SKM-1 (cell line): ENCODE measurements around the gene TECPR2.

ENCODE experiments used
- DNase-seq: peaks from one replicate; lab custom pipeline; 2025; ENCODE audit not compliant: unreplicated experiment; lab: John Stamatoyannopoulos, UW

The TECPR2 gene

DNA sequence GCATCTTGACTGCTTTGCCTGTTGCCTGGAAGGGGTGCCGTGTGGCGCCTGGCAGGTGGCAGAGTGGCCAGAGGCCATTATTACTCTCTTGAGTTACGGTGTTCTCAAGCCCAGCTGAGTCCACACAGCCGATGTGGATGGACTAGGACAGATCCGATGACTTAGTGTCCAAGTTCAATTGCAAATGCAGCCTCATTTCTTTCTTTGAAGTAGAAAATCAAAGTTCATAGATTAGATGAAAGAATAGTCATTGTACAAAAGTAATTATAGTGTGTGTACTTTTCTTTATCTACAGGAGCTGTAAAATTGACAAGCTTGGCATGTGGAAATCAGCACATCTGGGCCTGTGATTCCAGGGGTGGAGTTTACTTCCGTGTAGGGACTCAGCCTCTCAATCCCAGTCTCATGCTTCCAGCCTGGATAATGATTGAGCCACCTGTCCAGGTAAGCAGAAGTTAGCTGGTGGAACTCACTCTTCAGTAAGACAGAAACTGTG, 102.2 kb downstream of the TECPR2 start:
- DNase-seq: no peak

- no peak for DNase-seq
These were observed 106.5 kb downstream of the TECPR2 start for GRCh38 chr14:102469261-102469660.

GRCh38 chr14:102471921-102472790, 109.4 kb downstream of the TECPR2 start:
- DNase-seq: no peak

GRCh38 chr14:102472791-102473150, 110.0 kb downstream of the TECPR2 start:
- no peak for DNase-seq

DNA sequence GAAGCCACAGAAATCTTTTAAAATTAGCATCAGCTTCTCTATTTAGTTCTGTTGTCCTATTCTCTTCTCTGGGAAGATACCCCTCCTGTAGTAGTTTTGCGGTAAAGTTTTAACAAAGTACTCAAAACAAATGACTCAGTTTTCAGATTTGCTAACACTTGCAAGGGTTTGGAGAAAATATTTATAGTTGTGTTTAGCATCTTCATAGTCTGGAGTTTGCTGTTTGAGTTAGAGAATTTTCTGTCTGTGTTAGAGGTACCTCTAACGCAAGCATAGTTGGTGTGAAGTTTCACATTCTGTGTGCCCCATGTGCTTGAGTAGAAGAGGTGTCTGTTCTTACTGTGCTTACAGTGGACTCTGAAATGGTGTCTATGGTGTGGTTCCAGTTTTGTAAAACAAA, 110.8 kb downstream of the TECPR2 start:
- DNase-seq: no peak

DNA sequence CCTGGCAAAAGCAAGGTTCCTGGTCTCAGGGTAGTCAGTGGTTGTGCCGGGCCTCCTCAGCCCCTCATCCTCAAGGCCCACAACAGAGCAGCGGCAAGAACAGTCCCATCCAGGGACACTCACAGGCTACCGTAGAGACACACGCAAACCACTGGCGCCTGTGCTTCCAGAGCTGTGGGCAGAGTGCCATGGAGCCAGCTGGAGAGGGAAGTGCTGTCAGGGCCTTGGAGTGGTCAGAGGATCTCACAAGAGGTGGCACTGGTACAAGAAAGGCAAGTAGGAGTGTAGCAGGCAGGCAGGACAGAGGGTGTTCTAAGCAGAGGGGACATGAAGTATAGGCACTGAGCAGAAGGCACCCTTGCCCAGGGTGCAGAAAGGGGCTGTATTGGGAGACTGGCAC, 112.2 kb downstream of the TECPR2 start:
- DNase-seq: no peak

DNA sequence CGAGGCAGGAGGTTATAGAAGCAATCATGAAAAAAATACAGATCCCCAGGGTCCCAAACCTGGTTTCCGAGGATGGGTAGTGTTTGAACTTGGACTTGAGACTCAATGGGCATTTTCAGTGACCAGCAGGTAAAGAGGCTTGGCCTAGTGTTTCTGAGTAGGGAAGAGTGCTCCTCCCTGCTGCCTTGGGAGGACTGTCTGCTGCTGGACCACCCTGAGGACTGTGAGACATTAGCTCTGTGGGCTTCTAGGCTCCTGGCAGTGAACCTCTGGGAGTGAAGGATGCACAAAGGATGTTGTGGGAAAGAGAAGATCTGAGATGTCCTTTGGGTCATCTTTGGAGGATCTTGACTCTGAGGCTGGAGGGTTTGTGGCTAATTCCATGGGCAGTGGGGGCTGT, 116.4 kb downstream of the TECPR2 start:
- DNase-seq: no peak

DNA sequence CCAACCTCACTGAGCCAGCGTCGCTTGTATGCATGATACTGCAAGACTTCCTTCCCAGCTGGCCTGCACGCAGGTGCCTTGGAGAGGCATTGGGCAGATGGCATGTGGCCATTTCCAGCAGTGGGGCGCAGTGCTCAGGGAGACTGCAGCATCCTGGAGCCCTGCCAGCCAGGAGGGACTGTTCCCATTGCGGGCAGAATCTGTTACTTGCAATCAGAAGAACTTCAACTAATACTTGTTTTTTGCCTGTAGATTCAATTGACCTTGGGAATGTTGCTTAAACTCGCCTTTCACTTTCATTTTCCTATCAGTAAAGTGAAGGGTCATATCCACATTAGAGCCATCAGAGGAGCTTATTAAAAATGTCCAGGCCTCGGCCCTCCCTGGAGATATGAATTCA, 117.0 kb downstream of the TECPR2 start:
- no peak for DNase-seq

GRCh38 chr14:102481371-102481770, 118.6 kb downstream of the TECPR2 start:
- DNase-seq: no peak

GRCh38 chr14:102481791-102482238, 119.1 kb downstream of the TECPR2 start:
- DNase-seq: no peak

- no peak for DNase-seq
These were observed 121.6 kb downstream of the TECPR2 start for GRCh38 chr14:102484316-102484715.

GRCh38 chr14:102485693-102486512, 123.2 kb downstream of the TECPR2 start:
- DNase-seq: no peak

DNA sequence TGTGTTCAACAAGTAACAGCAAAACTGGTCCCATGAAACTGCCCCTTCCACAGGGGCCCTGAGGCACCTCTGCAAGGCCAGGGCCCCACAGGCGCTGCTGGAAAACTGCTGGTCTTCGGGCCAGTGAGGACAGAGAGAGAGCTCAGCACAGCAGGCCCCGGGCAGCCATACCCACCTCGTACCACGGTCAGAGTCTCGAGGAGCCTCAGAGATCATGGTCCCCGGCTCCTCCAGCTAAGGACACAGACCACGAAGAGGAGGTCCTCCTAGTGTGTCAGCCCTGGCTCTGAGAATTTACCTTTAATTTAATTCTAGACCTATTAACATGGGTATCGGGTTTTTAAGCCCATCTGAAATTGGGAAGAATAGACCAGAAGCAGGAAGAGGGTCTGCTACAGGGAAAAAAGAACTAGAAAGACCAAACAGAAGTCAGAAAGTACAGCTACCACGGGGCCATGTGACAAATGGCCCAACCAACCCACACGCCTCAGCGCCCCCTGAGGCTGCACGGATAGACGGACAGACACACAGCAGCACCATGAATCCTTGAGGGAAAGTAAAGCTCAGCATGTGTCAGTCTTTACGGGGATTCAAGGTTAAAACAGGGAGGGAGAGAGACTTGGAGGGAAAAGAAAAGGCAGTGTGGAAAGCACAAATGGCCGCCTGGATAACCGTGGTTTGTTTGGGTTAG, 123.9 kb downstream of the TECPR2 start:
- DNase-seq: no peak

- no peak for DNase-seq
These were observed 124.5 kb downstream of the TECPR2 start for GRCh38 chr14:102487204-102487577.

DNA sequence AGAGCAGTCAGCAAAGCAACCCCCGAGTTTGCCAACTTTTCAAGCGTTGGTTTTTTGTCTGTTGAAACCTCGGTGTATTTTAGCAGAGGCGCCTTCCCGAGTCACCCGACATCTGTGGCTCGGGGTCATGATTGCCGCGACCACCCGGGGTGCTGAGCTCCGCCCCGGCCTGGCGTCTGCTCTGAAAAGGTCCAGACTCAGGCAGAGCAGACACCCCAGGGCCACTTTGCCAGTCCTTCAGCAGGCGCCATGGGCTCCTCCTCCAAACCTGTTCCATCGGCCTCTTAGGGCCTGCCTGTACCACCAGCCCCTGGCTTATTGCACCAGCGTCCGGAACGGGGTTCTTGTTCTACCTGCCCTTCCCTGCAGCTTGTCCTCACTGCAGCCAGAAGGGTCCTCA, 127.7 kb downstream of the TECPR2 start:
- DNase-seq: no peak

- no peak for DNase-seq
These were observed 128.6 kb downstream of the TECPR2 start for GRCh38 chr14:102491366-102491765.

GRCh38 chr14:102491786-102492530, 129.2 kb downstream of the TECPR2 start:
- no peak for DNase-seq

DNA sequence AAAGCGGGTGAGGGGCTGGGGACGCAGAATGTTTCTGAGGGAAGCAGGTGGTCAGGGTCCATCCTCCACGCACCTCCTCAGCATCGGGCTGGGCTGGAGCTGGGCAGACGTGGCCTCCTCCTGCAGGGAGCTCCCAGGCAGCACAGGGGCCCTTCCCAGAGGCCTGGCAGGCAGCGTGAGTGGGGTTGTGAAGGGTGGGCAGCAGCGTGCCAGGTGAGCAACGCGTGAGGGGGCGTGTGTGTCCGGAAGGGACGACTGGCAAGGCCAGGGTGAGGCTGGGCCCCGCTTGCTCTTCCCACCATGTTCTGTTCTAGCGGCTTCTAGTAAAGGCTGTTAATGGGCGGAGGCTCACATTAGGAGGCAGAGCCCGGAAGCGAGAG, 129.8 kb downstream of the TECPR2 start:
- DNase-seq: no peak

- DNase-seq: no peak
These were observed 130.4 kb downstream of the TECPR2 start for GRCh38 chr14:102493096-102493495.

DNA sequence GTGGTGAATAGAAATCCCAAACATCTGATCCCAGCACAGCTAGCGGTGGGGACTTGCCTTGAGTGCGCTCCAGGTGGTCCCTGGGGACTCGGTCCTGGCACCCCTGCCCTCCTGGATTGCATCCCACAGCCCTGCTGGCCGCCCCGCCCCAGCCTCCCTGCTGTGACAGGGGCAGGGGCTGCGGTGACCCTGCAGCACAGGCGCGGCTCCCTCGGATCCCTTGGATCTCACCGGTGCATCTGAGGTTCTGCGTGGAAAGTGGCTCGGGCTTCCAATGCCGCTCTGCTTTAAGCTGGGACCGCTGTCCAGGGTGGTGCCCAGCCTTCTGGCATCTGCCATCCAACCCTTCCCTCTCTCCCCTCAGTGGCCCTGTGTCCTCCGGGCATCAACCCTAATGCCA, 130.8 kb downstream of the TECPR2 start:
- no peak for DNase-seq
